HG03442 (cell line): ENCODE data around the gene UBE2D4.
"Not testable (repeated sequence)": the region's sequence is repeated elsewhere in the genome, so short reads cannot be mapped to it uniquely, and the experiment has no call there.

Experiments used
- ATAC-seq: cut with Tn5 transposase; IDR thresholded peaks from one replicate; pipeline ENCODE4 v1.9.1; 2021; ENCODE audit warnings: mild to moderate bottlenecking, moderate library complexity; ENCODE audit not compliant: unreplicated experiment

The UBE2D4 gene

DNA sequence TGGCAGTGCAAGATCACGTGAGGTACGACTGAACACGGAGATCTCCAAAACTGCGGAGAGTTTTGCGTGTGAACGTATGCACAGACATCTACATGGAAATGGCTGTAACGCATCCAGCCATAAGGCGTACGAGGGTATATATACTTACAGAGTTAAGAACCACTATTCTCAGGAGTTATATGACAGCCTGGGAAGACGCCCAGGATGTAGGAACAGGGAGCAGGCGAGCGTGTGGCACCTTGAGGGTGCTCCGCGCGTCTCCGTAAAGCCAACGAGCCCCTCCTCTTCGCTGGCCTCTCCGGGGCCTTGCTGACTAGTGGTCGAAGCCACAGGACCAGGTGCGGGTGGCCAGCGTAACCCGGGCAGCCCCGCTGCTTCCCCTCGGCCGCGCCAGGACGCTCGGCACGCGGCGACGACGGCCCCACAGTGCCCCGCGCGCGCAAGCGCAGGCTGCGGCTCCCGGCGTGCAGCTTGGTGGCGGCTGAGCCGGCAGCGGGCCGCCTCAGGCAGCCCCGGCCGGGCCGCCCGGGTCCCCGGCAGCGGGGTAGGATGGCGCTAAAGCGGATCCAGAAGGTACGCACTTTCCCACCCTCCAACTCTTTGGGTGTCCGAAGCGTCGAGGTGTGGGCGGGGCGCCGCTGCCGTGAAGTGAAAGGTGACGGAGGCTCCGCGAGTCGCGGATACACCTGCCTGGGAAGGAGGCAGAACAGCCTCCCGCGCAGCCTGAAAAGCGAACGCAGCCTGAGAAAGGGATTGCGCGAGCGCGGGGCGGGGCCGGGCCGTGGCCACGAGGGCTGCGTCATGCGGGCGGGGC lies at the start of gene UBE2D4:
Gene UBE2D4 (plus strand): TSS at position 453 of the 814 bp plus-strand sequence. CDS start 97 bp downstream, at position 550.
- peak; percentile 88 for ATAC-seq

DNA sequence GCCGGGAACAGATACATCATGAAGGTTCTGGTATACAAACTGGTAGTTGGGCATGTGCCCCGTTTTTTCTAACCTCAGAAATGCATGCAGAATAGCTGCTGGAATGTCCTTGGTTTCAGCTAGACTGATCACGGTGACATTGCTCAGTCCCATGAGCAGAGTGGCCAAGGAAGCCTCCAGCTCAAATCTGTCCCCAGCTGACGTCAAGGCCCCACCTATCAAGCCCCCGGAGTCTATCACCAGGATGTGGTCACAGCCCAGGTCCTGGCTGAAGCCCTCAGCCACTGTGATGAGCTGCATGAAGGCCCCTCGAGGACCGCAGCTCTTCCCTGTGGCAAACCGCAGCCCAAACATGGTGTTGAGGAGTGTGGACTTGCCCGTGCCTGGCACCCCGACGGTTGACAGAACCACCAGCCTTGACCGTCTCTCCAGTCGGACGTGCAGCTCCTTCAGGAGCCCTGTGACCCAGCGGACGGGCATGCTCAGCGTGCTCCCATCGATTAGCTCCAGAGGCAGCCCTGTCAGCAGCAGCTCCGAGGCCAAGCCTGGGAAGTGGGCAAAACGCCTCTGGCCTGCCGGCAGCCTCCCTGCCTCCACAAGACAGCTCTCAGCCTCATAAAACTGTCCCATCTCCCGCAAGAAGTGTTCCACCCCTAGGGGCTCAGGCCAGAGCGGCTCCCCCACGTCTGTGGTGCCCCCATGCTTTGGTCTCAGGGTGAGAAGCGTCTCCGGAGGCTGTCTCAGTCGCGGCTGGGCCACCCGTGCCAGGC lies 49.1 kb upstream of the UBE2D4 start:
- no peak for ATAC-seq

DNA sequence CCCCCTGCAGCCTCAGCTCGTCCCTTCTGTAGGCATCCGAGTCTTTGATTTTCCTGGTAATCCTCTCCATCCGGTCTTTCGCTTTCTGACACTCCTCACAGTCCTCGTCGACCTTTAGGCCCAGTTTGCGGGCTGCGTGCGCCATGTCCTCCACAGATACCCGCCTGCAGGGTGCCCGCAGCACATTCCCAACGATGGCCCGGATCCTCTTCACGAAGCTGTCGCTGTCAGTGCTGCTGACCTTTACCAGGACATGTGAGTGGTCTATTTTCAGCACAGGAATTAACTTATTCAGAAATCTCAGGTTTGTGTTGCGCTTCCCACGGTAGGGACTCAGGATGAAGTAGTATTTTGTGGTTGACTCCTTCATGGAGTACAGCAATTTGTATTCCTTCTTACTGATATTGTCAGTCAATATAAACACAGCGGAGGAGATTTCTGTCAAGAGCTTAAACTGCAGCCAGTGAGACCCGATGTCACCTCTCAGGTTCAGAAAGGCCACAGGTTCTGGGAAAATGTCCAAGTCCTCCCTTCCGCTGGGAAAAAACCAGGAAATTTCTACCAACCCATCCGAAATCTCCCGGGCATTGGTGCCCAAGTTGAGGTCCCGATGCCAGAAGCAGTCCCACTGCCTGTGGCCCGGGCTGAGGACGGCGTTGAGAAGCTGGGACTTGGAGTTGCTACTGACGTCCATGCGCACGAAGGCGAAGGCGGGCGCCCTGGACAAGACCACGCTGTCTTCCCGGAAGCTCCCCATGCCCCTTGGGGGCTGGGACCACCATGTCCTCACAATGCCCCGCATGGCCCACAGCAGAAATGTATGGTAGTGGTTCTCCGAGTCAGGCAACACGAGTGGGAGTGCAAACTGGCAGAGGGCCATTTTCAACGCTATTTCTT lies 48.0 kb upstream of the UBE2D4 start:
- no peak for ATAC-seq

DNA sequence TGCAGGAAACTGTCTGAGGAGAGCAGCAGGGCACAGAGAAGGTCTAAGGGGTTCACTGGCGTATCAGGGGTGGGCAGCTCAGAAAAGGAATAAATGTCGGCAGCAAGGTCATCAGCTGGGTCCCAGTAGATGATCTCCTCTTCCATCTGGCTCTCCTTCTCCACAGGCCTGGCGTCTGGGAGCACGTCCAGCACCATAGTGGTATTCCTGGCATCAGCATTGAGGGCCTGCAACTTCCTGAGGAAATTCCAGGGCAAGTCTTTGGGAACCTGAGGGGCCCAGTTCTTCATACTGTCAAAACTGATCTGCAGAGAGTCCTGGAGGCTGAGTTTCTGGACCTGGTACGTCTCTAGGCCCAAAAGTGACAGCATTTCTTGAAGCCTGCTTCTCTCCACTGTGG lies 47.4 kb upstream of the UBE2D4 start:
- ATAC-seq, result no peak

DNA sequence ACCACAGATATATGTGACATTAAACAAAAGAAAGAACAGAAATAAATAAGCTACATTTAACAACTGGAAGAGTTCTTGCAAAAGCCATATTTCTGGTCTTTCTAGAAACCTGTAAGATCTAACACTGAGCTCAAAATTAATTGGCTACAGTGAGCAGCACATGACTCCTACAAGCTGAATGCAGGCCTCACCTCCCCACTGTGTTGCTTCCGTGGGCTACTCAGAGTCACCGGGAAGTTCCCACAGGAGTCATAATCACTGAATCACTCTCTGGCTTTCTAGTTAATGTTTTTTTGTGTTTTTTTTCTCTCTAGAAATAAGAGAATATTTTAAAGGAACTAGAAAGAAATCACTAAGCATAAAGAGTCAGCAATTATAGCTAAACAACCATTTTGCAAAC lies 46.8 kb upstream of the UBE2D4 start:
- no peak for ATAC-seq

DNA sequence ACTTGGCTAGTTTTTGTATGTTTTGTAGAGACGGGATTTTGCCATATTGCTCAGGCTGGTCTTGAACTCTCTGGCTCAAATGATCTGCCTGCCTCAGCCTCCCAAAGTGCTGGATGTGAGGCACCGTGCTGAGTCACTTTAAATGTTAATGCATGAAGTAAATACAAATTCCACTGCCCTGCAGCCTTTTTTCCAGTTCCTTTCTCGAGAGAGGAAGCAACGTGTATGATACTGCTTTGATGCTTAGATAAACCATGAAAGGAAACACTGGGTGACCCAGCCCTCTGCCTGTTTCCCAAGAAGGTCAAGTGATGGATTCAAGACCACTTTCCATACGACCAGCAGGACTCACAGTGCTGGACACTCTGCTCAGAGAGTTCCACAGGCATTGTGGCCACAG lies 45.6 kb upstream of the UBE2D4 start:
- ATAC-seq, result no peak

DNA sequence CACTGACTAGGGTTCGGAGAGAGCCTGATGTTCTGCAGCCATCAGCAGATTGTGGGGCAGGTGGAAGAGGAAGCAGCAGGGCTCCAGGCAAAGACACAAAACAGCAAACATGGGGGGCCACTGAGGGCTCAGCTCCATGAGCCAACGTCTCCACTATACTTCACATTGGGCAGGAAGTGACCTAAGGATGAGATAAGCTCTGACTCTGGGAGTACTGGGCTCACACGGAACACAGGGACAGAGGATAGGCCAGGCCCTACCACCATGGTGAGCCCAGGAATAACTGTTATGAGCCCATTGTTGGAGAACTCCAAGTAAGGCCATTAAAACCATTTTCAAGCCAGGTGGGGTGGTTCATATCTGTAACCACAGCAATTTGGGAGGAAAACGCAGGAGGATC lies 42.0 kb upstream of the UBE2D4 start:
- no peak for ATAC-seq

DNA sequence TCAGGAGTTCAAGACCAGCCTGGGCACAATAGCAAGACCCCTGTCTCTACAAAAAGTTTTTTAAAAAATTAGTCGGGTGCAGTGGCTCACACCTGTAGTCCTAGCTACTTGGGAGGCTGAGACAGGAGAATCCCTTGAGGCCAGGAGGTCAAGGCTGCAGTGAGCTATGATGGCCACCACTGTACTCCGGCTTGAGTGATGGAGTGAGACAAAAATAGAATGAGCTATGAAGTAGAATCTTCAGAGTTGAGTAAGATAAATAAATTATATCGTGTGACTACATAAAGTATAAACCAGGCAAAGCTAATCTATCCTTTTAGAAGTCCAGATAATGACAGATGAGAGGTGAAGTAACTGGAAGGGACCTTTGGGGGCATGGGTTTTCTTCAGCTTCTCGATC lies 41.6 kb upstream of the UBE2D4 start:
- ATAC-seq, result no peak

DNA sequence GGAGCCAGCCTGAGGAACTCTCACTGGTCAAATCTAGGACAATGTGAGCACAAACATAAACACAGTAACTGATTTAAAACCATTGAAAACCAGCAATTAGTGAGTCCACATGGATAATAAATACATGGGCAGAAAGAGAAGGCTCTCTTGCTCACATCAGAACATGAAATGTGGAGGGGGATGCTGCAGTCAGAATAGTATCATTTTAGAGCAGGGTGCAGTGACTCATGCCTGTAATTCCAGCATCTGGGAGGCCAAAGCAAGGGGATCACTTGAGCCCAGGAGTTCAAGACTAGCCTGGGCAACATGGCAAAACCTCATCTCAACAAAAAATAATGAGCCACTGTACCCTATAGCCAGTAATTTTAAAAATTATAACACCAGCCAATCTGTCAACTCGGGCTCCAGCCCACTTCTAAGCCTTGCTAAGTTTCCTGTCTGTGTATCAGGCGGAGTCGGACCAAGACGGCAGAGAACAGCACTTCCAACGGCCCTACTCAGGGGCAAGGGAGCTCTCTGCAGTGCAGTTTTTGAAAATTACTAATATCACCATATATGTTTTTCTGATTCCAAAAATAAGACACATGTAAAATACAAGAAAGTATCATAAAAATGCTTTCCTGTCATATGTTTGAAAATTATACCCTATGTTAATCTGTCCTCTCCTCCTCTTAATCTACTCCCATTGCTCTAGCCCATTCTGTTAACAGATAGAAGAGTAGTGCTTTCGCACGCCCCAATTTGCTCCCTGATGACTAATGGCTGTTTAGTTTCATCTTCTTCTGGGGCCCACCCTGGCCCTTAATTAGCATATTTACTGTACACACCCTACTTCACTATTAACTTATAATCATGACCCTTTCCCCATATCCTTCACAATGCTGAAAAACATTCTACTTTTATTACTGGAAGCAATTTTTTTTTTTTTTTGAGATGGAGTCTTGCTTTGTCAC lies 37.0 kb upstream of the UBE2D4 start:
- no peak for ATAC-seq

DNA sequence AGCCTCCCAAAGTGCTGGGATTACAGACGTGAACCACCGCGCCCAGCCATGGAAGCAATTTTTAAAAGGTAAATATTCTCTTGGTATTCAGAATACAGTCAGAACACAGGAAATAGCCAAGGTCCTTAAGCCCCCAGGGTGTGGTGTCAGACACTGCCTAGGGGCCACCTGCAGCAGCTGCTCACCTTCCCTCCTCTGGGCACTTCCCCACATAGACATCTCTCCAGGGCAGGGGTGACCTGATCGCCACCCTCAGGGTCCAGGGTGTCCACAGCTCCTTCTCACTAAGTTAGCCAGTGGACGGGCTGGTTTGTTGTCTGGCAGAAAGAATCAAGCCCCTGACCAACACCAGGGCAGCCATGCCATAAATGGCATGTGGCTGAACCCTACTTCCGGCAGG lies 35.8 kb upstream of the UBE2D4 start:
- no peak for ATAC-seq

DNA sequence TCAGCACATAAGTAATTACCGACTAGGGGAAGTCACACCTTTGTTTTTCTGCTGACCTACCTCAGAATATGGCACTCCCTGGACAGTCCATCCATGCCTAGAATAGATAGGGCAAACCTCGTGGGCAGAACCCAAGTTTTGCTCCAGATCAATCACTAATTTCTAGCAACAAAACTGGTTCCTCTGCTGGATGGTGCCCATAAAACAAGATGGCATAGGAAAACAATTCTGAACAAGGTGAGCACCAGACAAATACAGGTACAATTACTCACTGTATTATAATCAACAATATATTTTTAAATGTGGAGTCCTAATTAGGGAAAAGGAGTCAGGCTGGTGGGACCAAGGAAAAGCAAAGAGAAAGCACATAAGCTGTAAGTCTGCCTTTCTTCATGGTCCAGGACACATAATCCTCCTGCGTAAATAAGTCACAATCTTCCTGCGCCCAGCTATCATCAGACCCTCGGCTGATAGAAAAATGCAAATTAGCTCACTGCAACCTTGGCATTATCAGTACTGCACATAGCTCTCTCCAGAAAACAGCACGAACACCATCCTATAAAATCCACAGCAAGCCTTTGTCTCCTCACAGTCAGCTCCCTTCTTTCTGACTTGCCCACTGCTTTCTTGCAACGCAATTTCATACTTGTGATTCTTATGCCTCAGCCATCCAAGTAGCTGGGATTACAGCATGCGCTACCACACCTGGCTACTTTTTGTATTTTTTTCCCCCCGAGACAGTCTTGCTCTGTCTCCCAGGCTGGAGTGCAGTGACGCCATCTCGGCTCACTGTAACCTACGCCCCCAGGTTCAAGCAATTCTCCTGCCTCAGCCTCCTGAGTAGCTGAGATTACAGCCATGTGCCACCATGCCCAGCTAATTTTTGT lies 34.9 kb upstream of the UBE2D4 start:
- ATAC-seq, result no peak

DNA sequence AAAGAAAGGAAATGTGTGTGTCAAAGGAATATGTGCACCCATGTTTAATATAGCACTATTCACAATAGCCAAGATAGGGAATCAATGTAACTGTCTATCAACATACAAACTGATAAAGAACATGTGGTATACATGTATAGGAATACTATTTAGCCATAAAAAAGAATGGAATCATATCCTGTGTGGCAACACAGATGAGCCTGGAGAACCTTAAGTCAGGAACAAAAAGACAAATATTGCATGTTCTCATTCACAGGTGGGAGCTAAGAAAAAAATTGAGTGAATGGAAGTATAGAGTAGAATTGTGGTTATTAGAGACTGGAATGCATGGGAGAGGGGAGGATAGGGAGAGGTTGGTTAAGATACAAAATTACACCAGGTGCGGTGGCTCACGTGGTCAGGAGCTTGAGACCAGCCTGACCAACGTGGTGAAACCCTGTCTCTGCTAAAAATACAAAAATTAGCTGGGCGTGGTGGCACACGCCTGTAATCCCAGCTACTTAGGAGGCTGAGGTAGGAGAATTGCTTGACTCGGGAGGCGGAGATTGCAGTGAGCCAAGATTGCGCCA lies 30.3 kb upstream of the UBE2D4 start:
- ATAC-seq, result no peak

DNA sequence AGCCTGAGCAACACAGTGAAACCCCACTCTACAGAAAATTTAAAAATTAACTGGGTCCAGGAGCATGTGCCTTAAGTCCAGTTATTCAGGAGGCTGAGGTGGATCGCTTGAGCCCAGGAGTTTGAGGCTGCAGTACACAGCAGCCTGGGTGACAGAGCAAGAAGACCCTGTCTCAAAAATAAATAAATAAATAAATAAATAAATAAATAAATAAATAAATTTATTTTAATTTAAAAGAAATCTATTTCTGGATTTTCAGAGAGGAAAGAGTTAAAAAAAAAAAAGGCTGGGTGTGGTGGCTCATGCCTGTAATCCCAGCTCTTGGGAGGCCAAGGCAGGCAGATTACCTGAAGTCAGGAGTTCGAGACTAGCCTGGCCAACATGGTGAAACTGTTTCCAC lies 27.7 kb upstream of the UBE2D4 start:
- ATAC-seq, result not testable (repeated sequence)

DNA sequence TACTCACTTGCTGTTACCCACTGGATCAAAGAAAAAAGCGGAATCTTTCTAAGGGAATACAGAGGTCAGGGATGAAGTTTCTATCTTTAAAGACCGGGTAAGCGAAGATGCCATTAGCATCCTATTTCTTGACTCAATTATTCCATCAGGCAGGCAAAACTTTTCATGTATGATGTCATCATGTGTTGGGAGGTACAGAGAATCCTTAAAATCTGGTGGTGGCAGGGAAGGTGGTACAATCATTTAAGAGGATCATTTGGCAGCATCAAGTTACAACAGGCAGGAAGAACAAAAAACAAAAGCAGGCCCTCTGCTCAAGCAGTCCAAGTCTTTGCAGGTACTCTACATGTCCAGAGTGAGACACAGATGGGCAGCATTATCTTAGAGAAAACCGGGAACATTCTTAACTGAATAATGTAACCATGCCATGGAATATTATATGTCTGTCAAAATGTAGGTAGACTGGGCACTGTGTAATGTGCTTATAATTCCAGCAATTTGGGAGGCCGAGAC lies 23.6 kb upstream of the UBE2D4 start:
- ATAC-seq, result no peak

DNA sequence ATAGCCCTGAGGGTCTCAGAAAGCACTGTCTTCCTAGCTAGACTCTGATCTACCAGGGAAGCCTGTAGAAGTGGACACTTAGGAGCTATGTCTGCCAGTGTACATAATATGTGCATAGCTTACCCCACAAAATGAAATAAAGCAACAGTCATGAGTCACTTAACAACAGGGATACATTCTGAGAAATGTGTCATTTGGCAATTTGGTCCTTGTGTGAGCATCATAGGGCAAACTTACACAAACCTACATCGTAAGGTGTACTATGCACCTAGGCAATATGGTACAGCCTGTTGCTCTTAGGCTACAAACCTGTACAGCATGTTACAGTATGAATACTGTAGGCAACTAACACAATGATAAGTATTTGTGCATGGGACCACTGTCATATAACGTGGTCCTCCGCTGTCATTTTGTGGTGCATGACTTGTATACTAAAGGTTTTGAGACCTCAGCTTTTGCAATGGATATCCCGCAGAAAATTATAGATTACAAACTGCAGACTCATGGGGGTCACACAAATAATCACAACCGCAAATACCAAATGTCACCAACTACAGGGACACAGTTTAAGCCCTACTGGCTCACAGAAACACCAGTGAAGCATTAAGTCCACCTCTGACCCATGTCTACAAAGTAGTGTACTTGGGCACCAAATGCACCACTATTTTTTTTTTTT lies 21.6 kb upstream of the UBE2D4 start:
- ATAC-seq, result no peak

DNA sequence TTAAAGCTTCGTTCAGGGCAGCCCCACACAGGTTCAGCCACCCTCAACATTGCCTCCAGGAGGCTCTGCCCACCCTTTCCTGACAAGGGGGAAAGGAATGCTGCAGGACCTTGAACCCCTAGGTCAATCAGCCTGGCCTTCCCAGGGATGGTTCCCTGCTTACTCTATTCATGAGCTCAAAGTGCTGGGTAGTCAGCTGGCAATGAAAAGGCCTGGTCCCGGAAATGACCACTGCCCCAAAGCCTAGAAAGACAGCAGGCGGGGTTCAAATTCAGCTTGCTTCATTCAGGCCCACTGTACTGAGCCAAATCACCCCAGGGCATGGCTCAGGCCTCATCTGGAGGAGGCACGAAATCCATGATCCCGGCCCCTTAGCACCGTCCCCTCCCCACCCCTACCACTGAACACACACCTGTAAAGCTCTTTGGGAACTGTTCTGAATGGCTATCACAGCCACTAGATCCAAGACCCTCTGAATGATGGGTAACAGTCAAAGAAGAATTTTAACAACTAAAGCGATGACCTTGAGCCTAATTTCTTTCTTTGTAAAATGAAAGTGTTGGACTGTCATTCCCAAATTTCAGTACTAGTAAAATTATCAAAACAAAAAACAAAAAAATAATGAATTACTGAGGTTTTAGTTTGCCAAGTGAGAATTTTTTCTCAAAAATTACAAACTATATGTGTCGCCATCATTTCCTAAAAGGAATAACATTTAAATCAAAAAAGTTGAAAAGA lies 20.9 kb upstream of the UBE2D4 start:
- ATAC-seq, result no peak

DNA sequence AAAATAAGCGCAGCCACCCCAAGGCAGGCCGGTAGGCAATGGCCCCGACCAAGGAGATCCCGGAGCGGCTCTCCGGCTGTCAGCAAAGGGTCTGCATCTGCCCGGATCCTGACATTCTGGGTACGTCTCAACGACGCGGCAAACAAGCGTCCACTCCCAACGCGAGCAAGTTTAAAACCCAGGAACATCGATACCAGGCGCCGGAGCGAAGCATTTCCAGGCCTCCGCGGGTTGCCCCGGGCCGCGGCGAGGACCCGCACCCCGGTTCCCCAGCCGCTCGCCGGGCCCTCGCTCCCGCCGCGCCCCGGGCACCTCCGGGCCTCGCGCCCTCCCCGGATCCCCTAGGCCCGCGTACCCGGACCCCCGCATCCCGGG lies 20.3 kb upstream of the UBE2D4 start:
- ATAC-seq, result peak; percentile 31
